Left colon (tissue), 2 donors: Measurements from ENCODE around the gene ECE1. TPM values are rescaled to one million over a fixed set of nuclear protein-coding genes. Genes with fewer than 3 reads are reported as not detected.
A peak's percentile ranks its signal among the peaks of the same experiment; 100 is the strongest.

Experiments used
- ATAC-seq: fragments of 200-7000 bp; cut with Tn5 transposase; one replicate; pipeline ENCODE4 v1.9.1; 2020; ENCODE audit warnings: mild to moderate bottlenecking, moderate library complexity
- DNase-seq, 2 donors: peaks; one replicate each; pipeline ENCODE4 v3.0.0-alpha.2; 2020
- intact Hi-C, 2 donors: fragments of 100-400 bp; cut with DNase I in 1 of 2; cut with micrococcal nuclease in 1 of 2; formaldehyde crosslinking; loops; one replicate each; pipeline versions ENCODE4 v1.11.2 to v1.14.0; 2022; cut with DNase I, micrococcal nuclease
- total RNA-seq, 2 donors: library from RNA; stranded (reverse); fragmentation: NEBNext Ultra II Directional; extraction: Animal tissue kit (Norgen Biotek cat#: 25700); gene quantifications; one replicate each; pipeline ENCODE4 v1.2.1, GENCODE V29; 2021
- donor health status: DM: no; HTN: no; CAD: no.
- donor health status: DM: yes; HTN: yes; CAD: no.

ECE1 gene
- total RNA-seq, 2 donors from 2014 or later, result 110 to 165 TPM

DNA sequence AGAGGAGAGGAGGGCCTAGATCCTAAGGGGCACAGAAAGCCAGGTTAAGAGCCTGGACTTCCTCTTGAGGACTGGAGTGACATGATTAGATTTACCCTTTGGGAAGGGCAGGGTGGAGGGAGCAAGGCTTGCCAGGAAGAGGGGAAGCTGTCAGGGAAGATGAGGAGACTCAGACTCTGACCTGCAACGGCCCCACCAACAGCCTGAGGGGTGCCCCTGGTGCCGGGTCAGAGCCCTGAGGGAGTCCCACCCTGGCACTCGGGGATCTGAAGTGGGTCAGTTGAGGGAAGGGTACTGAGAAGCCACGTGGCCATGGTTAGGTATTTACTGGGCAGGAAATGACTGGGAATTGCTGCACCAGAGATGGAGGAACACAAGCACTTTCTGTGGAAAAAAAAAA lies 9.8 kb downstream of the ECE1 start:
- intact Hi-C loops, result no loop called here
- ATAC-seq, result peak; percentile 76

GRCh38 chr1:21280011-21280471 lies 10.2 kb downstream of the ECE1 start:
- ATAC-seq, result peak; percentile 87
- intact Hi-C loops, result no loop called here
- peak in 1 of 2 donors; percentile 55 for DNase-seq

More for the DNA sequence above, 9.8 kb downstream of the ECE1 start:
- DNase-seq, result no peak

- ATAC-seq (no peak), DNase-seq (no peak)
- intact Hi-C loops, result no loop called here
These were observed 11.1 kb downstream of the ECE1 start for GRCh38 chr1:21278860-21279845.

DNA sequence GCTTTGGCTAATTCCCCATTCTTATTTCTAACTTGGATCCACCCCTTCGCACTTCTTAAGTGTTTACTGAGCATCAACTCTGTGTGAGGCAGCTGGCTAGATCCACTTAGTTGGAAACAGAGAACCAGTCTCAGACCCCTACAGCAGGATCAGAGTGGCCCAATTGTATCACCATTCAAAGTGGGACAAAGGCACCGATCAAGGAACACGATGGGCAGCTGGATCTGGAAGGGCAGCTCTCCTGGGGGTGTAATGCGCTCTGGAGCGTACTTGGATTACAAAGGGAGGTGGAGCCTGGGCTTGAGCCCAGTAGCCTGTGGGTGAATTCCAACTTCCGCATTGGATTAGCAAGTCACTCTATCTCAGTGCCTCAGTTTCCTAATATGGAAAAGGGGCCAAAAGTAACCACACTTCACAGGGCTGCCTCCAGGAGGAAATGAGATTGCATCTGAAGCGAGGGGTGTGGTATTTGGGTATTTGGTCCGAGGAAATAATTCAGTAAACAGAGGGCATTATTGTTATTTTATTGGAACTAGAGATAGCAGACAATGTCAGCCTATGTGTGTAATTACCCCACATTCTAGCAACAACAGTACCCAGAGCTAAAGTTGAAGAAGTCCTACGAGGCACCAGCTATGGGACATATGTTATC lies 11.9 kb downstream of the ECE1 start:
- ATAC-seq (no peak), DNase-seq (no peak)
- intact Hi-C loops, result no loop called here

GRCh38 chr1:21277180-21277579 lies 13.1 kb downstream of the ECE1 start:
- DNase-seq (no peak), ATAC-seq (no peak)
- intact Hi-C loops, result no loop called here

- ATAC-seq, result no peak
- intact Hi-C loops, result no loop called here
- DNase-seq, result no peak
These were observed 17.7 kb downstream of the ECE1 start for GRCh38 chr1:21272540-21272939.

- intact Hi-C loops, result no loop called here
- peak; percentile 20 for ATAC-seq
- no peak for DNase-seq
These were observed 18.7 kb downstream of the ECE1 start for GRCh38 chr1:21271550-21271949.

- ATAC-seq (peak; percentile 72), DNase-seq (peak in 1 of 2 donors; percentile 85)
- intact Hi-C loops, result no loop called here
These were observed 20.1 kb downstream of the ECE1 start for GRCh38 chr1:21270086-21270689.

GRCh38 chr1:21269461-21270085 lies 20.7 kb downstream of the ECE1 start:
- no peak for DNase-seq
- ATAC-seq, result peak; percentile 44
- intact Hi-C loops, result no loop called here

GRCh38 chr1:21268281-21269239 lies 21.7 kb downstream of the ECE1 start:
- ATAC-seq (peak; percentile 9), DNase-seq (no peak)
- intact Hi-C loops, result no loop called here

DNA sequence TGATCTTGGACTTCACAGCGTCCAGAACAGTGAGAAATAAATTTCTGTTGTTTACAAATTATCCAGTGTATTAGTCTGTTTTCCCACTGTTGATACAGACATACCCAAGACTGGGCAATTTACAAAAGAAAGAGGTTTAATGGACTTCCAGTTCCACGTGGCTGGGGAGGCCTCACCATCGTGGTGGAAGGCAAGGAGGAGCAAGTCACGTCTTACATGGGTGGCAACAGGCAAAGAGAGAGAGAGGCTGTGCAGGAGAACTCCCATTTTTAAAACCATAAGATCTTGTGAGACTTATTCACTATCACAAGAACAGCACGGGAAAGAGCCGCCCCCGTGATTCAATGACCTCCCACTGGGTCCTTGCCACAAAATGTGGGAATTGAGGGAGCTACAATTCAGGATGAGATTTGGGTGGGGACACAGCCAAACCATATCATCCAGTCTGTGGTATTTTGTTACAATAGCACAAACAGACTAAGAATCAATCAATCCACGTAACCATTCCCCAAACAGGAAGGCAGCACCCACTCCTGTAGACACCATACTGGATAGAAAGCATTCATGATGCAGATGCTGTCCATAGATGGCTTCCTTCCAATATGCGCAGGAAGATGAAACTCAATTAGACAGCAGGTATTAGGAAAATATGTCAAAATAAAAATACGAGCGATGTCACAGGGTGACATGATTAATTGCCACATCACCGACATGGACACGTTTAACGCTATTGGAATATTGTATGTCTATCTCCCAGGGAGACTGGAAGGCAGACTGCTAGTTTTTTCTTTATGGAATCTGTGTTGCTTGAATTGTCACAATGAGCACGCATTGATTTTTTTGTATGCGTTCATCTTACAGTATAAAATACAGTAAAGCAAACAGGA lies 22.8 kb downstream of the ECE1 start:
- intact Hi-C loops, result no loop called here
- DNase-seq (no peak), ATAC-seq (no peak)

- intact Hi-C loops, result no loop called here
- no peak for ATAC-seq
These were observed 24.0 kb downstream of the ECE1 start for GRCh38 chr1:21266119-21266774.

GRCh38 chr1:21265644-21266043 lies 24.6 kb downstream of the ECE1 start:
- intact Hi-C loops, result no loop called here
- ATAC-seq, result no peak
- no peak for DNase-seq

More at GRCh38 chr1:21266119-21266774, 24.0 kb downstream of the ECE1 start:
- no peak for DNase-seq

GRCh38 chr1:21264898-21265297 lies 25.4 kb downstream of the ECE1 start:
- intact Hi-C loops, result no loop called here
- ATAC-seq, result no peak
- no peak for DNase-seq

DNA sequence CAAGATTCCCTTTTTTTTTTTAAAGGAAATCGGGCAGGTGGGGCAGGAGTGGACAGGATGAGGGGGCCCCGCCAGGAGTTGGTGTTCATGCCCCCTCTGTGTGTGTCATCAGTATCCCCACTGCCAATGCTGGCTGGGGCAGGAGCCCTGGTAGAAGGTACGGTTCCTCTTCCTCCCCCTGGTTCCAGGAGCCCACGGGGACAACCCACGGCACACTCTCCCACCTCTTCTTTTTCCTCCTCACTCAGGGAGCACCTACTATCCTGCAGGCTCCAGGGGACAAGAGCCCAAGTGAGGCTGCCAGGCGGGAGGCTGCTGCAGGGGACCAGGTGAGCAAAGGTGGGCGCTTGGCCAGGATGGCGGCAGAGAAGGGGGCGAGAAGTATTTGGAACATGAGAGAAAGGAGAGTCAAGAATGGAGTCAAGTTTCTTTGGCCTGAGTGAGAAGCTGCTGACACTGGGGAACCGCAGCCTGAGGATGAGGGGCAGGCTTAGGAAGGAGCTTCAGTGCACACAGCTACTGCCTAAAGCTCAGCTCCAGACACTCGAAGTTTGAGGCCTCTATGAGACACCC lies 26.5 kb downstream of the ECE1 start:
- ATAC-seq (no peak), DNase-seq (no peak)
- intact Hi-C loops, result no loop called here

DNA sequence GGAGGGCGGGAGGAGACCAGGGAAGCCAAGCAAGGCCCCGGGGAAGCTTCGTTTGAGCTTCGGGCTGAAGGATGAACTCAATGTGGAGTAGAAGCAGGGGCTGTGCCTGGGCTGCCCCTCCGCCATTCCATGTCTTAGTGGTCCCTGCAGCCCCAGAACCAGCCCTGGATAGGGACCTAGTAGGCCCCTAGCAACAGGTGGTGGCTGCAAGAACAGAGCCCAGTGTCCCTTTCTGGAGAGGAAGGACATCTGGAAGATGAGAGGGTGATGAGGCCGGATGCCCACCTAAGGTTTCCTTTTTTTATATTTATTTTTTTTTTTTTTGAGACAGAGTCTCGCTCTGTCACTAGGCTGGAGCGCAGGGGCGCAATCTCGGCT lies 27.2 kb downstream of the ECE1 start:
- ATAC-seq (no peak), DNase-seq (no peak)
- intact Hi-C loops, result no loop called here
